Amygdala (tissue), 56 donors: ENCODE data around the gene EIF4E1B.
"Not testable (repeated sequence)": the region's sequence is repeated elsewhere in the genome, so short reads cannot be mapped to it uniquely, and the experiment has no call there.

Source experiments
- DNase-seq, 56 donors: peaks; one replicate each; lab custom pipeline; 2025; lab: John Stamatoyannopoulos, UW

EIF4E1B gene

DNA sequence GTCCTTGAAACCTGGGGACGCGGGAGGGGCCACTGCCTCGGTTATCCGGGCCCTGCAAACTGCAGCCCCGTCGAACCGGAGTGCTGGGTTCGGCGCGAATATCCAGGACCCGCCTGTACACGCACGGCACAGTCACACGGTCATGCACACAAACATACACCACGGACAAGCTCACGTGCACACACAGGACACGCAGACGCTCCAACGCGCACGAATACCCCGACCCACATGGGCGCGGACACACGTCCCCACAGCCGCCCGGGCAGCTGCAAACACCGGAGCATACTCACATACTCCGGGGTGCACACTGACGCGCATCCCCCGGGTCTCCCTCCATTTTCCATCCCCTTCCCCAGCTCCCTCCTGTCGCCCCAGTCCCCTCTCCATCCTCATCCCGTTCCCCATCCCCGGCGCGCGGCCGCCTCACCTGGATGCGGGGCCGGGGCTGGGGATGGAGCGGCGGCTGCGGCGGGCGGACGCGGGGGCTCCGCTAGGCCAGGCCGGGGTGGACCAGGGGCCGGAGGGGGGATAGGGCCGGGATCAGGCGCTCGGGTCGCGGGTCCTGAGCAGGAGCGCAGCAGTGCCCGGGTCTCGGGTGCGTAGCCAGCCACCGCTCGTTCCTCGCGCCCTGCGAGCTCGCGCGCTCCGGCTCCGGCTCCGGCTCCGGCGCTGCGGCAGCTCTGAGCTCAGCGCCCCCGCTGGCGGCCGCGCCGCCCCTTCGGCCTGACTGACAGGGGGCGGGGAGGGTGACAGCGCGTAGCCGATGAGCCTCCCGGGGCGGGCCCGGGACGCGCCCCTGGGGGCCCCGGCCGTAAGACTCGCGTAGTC is at the start of gene EIF4E1B, which contains the start of gene SNCB:
TSS of gene EIF4E1B (plus strand) at position 823 of the 828 bp plus-strand sequence. CDS start 12,113 bp downstream, outside the sequence.
TSS of gene SNCB (minus strand) at position 682 of the 828 bp plus-strand sequence. CDS start 880 bp downstream, outside the sequence.
- peak in 20 of 56 donors; percentile 17 to 63 (median 42) for DNase-seq

DNA sequence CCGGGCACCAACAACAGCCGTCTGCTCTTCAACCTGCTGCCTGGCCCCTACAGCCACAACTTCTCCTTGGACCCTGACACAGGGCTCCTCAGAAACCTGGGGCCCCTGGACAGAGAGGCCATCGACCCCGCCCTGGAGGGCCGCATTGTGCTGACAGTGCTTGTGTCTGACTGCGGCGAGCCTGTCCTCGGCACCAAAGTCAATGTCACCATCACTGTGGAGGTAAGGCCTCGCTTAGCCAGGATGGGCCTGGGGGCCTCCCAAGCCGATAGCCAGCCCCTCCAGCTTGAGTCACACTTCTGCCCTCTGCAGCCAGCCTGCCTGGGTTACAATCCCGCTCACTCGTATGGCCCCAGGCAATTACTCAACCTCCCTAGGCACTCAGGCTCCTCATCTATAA is 49.1 kb upstream of the EIF4E1B start:
- no peak for DNase-seq

DNA sequence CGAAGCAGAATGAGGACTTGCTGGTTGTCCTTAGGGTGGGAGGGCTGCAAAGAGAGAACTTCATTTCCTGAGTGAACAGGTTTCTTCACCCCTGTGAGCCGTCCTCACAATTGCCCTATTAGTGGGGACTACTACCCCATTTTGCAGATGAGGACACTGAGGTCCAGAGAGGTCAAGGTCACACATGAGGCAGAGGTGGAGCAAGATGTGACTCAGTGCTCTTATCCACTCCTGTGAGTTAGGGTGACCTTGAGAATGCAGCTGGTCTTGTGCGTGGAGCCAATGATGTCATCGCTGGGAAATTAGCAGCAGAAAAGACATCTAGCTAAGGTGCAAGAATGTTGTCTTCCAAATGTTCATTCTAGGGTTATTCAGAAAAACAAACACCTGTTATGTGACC is 47.4 kb upstream of the EIF4E1B start:
- no peak for DNase-seq

GRCh38 chr5:176587398-176587797 is 43.1 kb upstream of the EIF4E1B start:
- no peak for DNase-seq

DNA sequence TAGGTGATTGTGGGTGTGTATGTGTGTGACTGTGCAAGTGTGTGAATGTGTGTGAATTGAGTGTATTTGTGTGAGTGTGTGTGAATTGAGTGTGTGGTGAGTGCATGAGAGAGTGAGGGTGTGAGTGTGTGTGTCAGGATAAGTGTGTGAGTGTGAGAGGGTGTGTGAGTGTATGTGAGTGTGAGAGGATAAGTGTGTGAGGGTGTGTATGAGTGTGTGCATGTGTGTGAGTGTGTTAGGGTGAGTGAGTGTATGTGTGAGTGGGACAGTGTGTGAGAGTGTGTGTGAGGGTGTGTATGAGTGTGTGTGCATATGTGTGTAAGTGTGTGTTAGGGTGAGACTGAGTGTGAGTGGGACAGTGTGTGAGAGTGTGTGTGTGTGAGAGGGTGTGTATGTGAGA is 42.2 kb upstream of the EIF4E1B start:
- no peak for DNase-seq

DNA sequence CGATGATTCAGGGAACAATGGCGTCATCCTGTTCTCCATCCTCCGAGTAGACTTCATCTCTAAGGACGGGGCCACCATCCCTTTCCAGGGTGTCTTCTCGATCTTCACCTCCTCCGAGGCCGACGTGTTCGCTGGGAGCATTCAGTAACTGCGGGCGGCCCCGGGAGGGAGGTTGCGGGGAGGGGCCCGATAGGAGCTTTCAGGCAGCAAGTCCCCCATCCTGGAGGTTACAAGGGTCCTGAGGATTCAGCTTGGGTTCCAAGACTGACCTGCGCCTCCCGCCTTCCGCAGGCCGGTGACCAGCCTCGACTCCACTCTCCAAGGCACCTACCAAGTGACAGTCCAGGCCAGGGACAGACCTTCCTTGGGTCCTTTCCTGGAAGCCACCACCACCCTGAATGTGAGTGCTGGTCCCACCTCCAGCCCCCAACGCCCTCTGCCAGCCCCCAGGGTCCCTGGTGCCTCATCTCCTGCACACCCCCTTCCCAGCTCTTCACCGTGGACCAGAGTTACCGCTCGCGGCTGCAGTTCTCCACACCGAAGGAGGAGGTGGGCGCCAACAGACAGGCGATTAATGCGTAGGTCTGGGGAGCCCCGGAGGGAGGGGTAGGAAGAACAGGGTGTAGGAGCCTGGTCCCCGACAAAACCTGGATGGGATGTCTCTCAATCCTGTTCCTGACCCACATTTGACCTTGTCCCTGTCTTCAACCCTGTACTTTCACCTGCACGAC is 41.3 kb upstream of the EIF4E1B start:
- DNase-seq = no peak

GRCh38 chr5:176590035-176590717 is 40.3 kb upstream of the EIF4E1B start:
- DNase-seq = no peak

- not testable (repeated sequence) for DNase-seq
Measured at GRCh38 chr5:176591667-176592066, 38.8 kb upstream of the EIF4E1B start.

- DNase-seq = no peak
Measured at GRCh38 chr5:176592573-176592972, 37.9 kb upstream of the EIF4E1B start.

DNA sequence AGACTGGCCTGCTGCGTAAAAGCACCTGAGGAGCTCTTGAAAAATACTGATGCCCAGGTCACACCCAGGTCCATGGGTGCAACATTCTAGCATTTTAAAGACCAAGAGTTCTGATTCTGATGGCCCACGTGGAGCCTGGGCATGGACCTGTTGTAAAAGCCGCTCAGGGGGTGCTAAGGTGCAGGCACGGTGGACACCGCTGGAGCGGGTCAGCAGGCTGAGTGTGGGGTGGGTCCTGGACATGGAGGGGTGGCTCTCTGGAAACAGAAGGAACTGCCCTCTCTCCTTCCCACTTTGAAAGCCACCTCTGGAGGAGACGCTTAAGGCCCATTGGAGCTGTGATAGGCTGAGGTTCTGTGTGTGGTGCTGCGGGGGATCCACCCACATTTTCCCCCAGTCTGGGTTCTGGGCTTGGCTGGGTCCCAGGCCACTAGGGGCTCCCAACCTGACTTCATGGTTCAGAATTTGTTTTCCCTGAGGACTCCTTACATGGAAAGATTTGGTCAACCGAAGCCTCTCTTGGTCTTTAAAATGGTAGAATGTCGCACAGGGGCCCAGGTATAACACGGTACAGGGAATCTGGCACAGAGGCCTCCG is 37.1 kb upstream of the EIF4E1B start:
- DNase-seq = no peak

DNA sequence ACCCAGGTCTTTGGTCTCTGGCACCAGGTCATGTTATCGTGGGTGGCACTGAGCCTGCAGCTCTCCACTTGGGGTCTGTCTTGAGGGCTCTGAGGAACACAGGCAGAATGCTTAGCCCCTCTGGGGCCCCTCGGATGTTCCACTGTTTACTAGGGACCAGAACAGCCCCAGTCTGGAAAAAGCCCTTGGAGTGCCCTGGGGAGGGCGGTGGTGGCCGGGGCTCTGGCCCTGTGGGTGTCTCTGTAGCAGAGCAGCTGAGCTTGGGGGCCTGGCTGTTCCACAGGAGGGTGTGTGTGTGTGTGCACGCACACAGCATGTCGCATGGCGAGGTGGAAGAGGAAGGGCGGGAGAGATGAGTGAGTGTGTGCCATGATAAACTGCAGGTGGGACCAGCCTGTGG is 35.9 kb upstream of the EIF4E1B start:
- no peak for DNase-seq

DNA sequence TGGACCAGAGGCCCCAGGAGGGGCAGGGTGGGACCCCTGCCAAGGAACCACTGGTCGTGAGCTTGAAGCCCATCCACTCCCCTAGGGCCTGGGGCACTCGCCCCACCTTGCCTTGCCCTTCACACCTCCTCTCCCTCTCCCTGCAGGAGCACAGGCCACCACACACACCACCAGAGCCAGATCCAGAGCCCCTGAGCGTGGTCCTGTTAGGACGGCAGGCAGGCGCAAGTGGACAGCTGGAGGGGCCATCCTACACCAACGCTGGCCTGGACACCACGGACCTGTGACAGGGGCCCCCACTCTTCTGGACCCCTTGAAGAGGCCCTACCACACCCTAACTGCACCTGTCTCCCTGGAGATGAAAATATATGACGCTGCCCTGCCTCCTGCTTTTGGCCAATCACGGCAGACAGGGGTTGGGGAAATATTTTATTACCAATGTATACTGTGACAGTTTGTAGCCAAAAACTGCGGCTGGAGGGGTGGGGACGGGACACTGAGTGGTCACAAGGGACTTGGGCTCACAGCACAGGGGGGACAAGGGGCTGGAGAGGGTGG is 35.0 kb upstream of the EIF4E1B start:
- DNase-seq = no peak

DNA sequence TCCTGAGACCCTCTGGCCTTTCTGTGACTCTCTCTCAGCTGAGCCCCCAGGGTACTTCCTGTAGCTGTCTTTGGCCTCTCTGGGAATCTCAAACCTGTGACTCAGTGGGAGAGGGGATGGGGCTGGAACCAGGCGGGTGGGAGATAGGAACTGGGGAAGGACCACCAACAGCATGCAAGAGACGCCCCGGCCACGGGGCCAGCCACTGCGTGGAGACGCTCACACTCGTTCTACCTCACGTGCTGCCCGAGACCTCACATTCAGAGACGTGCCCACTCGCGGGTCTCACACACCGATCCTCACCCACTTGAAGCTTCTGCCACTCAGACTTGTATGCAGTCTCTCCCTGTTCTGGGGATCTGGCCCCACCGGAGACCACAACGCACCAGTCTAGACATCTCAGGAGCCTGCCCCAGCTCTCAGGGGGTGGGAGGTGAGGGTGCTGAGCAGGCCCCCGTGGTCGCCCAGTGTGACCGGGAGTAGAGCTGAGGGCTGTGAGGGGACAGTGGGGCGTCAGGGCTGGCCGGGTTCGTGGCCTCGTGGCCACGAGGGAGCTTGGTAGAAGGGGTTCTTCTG is 34.3 kb upstream of the EIF4E1B start:
- DNase-seq = no peak

DNA sequence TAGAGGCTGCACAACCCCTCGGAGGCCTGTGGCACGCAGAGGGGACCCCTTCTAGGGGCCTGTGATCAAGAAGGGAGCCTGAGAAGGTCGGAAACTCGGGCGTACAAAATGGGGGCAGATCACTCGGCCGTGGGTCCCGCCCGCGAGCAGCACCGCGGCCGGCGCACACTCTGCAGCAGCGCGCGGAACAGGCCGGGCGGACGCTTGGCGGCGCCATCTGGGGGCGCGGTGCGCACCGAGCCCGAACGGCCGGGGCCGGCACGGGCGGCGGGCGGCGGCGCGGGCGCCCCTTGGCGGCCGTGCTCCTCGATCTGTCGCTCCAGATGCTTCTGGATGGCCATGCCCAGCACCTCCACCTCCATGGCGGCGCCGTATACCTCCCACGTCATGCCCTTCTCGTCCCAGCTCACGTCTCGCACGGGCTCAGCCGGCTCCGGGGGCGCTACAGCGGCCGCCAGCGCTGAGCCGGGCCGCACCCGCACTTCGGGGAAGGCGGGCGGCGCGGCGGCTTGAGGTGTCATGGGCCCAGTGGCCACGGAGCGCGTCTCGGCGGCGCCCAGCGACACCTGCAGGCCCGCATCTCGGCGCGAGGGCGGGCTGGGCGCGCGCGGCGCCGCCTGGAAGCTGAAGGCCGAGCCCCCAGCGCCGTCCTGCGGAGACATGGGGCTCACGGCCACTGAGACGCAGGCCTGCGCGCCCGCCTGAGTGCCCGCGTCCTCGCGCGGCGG is 33.6 kb upstream of the EIF4E1B start:
- no peak for DNase-seq

- DNase-seq = no peak
Measured at GRCh38 chr5:176597417-176598389, 32.8 kb upstream of the EIF4E1B start.

GRCh38 chr5:176599749-176600430 is 30.6 kb upstream of the EIF4E1B start:
- not testable (repeated sequence) for DNase-seq

DNA sequence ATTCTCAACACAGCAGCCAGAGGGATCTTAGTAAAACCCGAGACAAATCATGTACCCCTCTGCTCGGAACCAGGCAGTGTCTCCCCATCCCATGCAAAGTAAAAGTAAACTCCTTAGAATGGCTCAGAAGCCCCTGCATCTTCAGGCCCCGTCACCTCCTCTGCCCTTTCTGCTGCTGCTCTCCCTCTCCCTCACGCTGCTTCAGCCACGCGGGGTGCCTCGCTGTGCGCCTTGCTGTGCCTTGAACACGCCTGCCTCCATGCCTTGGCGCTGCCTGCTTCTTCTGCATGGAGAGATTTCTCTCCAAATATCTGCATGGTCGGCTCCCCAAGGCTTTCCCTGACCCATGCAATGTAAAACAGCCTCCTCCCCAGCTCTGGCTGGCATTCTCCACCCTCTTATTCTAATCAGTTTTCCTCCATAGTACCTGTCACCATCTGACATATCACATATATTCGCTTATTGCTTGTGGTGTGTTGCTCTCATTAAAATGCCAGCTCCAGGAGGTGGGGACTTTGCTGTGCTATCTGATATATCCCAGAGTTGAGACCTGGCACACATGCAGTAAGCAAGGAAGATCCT is 28.5 kb upstream of the EIF4E1B start:
- no peak for DNase-seq
